Measurements from ENCODE around the gene RPL22. TPM values are rescaled to one million over a fixed set of nuclear protein-coding genes. Genes with fewer than 3 reads are reported as not detected.

RPL22 gene
- polyA plus RNA-seq, 1 donor (not counting 4 experiments of a cell fraction or from before 2014, with no cell fraction given): 421 TPM

DNA sequence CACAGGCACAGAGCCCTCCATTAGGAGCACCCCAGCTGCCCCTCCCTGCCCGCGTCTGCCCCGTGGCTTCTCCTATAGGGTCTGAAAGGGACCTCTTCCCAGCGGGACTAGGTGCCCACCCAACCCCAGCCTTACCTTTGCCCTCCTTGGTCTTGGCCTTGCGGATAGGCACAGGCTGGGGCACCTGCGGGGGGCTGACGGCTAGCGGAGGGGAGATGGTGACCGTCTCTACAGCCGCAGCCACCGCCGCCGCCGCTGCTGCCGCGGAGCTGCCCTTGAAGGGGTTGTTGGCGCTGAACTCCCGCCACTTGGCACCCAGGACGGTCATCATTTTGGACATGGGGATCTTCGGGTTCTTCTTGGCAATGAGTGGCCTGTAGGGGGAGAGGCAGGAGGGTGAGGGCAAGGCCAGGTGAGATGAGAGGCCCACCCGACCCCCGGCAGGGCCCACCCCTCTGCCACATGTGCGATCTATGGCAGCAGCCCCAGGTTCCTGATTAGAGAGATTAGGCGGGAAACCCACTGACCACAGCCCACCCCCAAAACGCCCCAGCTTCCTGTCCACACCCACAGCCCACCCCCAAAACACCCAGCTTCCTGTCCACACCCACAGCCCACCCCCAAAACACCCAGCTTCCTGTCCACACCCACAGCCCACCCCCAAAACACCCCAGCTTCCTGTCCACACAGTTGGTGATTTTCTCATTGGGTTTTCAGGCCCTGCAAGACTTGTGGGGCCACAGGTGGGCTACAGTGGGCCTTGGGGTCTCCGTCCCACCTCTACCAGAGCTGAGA lies 44.7 kb downstream of the RPL22 start:
- FAIRE-seq: no peak
- peaks cover 26% of the 10 kb centered on the region for H3K4me1 ChIP-seq (ENCODE audit: control insufficient read depth, extremely low read depth, insufficient read depth, low read length)
- no peak for TF ChIP-seq EZH2 (IDR thresholded peaks at IDR 0.05; ENCODE audit: low read length)
- TF ChIP-seq, protein P1, sequence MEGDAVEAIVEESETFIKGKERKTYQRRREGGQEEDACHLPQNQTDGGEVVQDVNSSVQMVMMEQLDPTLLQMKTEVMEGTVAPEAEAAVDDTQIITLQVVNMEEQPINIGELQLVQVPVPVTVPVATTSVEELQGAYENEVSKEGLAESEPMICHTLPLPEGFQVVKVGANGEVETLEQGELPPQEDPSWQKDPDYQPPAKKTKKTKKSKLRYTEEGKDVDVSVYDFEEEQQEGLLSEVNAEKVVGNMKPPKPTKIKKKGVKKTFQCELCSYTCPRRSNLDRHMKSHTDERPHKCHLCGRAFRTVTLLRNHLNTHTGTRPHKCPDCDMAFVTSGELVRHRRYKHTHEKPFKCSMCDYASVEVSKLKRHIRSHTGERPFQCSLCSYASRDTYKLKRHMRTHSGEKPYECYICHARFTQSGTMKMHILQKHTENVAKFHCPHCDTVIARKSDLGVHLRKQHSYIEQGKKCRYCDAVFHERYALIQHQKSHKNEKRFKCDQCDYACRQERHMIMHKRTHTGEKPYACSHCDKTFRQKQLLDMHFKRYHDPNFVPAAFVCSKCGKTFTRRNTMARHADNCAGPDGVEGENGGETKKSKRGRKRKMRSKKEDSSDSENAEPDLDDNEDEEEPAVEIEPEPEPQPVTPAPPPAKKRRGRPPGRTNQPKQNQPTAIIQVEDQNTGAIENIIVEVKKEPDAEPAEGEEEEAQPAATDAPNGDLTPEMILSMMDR (optimal IDR thresholded peaks at IDR 0.05 in 1 of 3, IDR thresholded peaks at IDR 0.05 in 1 of 3, conservative IDR thresholded peaks at IDR 0.05 in 1 of 3; ENCODE audit: extremely low read depth in 1 of 3, insufficient read depth in 2 of 3, low read length in 3 of 3): no peak
- no peak overlapping the region for H2AFZ ChIP-seq (ENCODE audit: control insufficient read depth, low read length)
- H3K4me3 ChIP-seq (ENCODE audit: control insufficient read depth in 2 of 3, extremely low read depth in 1 of 3, insufficient read depth in 2 of 3, low read depth in 1 of 3, low read length in 3 of 3): no peak overlapping the region
- peaks cover 3% of the 10 kb centered on the region for H3K9me3 ChIP-seq (ENCODE audit: control insufficient read depth, low read depth, low read length)
- no peak overlapping the region for H3K4me2 ChIP-seq (ENCODE audit: control insufficient read depth, extremely low read depth, insufficient read depth, low read depth, low read length)
- peaks cover 5% of the 10 kb centered on the region for H3K27me3 ChIP-seq (ENCODE audit: control insufficient read depth, extremely low read depth, insufficient read depth, low read length)
- H3K79me2 ChIP-seq (ENCODE audit: control insufficient read depth, insufficient read depth, low read length): no peaks in the 10 kb centered on the region
- no peaks in the 10 kb centered on the region for H4K20me1 ChIP-seq (ENCODE audit: control insufficient read depth, extremely low read depth, insufficient read depth, low read length)
- dilution Hi-C loops (cut with MboI; ENCODE audit: extremely low pct_ligation_motif_present, low sequenced_read_pairs): no loop called here
- no peaks in the 10 kb centered on the region for H3K9me1 ChIP-seq (ENCODE audit: control insufficient read depth, extremely low read depth, insufficient read depth, low read length)
- H3K9ac ChIP-seq (ENCODE audit: control insufficient read depth, extremely low read depth, insufficient read depth, low read length): no peak overlapping the region
- no peak for DNase-seq (ENCODE audit: low read depth, low spot score)
- no peaks in the 10 kb centered on the region for H3K36me3 ChIP-seq (ENCODE audit: control insufficient read depth in 2 of 2, extremely low read depth in 1 of 2, insufficient read depth in 2 of 2, low read length in 2 of 2)
- H3K27ac ChIP-seq (ENCODE audit: control insufficient read depth, insufficient read depth, low read length): no peak overlapping the region

DNA sequence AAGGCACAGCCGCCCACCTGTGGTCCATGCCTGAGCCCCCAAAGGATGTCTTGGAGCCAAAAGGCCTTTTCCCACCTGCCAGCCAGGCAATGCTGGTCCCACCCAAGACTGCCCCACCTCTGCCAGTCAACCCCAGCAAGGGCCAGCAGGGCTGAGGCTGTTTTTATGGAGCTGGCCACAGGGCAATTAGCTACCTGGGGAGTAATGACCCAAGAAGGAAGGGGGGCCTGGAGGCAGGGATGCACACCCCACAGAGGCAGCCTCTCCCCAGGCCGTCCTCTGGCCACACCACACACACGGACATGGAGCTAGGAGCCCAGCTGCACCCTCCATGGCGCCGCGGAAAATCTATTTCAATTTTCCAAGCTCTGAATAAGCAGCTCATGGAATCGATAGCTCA lies 46.5 kb downstream of the RPL22 start:
- DNase-seq (ENCODE audit: low read depth, low spot score): no peak
- Histone ChIP-seq H3K4me2 (ENCODE audit: control insufficient read depth, extremely low read depth, insufficient read depth, low read depth, low read length) (no peak overlapping the region), H3K9me3 (ENCODE audit: control insufficient read depth, low read depth, low read length) (peaks cover 3% of the 10 kb centered on the region), H3K4me1 (ENCODE audit: control insufficient read depth, extremely low read depth, insufficient read depth, low read length) (peaks cover 20% of the 10 kb centered on the region), H3K27ac (ENCODE audit: control insufficient read depth, insufficient read depth, low read length) (no peak overlapping the region), H4K20me1 (ENCODE audit: control insufficient read depth, extremely low read depth, insufficient read depth, low read length) (no peaks in the 10 kb centered on the region), H3K9ac (ENCODE audit: control insufficient read depth, extremely low read depth, insufficient read depth, low read length) (no peak overlapping the region), H3K79me2 (ENCODE audit: control insufficient read depth, insufficient read depth, low read length) (no peaks in the 10 kb centered on the region), H2AFZ (ENCODE audit: control insufficient read depth, low read length) (no peak overlapping the region), H3K4me3 (ENCODE audit: control insufficient read depth in 2 of 3, extremely low read depth in 1 of 3, insufficient read depth in 2 of 3, low read depth in 1 of 3, low read length in 3 of 3) (no peak overlapping the region), H3K27me3 (ENCODE audit: control insufficient read depth, extremely low read depth, insufficient read depth, low read length) (peaks cover 10% of the 10 kb centered on the region), H3K9me1 (ENCODE audit: control insufficient read depth, extremely low read depth, insufficient read depth, low read length) (no peaks in the 10 kb centered on the region), H3K36me3 (ENCODE audit: control insufficient read depth in 2 of 2, extremely low read depth in 1 of 2, insufficient read depth in 2 of 2, low read length in 2 of 2) (no peaks in the 10 kb centered on the region)
- no peak for TF ChIP-seq EZH2 (IDR thresholded peaks at IDR 0.05; ENCODE audit: low read length)
- TF ChIP-seq, protein P1 (optimal IDR thresholded peaks at IDR 0.05 in 1 of 3, IDR thresholded peaks at IDR 0.05 in 1 of 3, conservative IDR thresholded peaks at IDR 0.05 in 1 of 3; ENCODE audit: extremely low read depth in 1 of 3, insufficient read depth in 2 of 3, low read length in 3 of 3): no peak
- dilution Hi-C loops (cut with MboI; ENCODE audit: extremely low pct_ligation_motif_present, low sequenced_read_pairs): no loop called here
- FAIRE-seq: no peak

Measured in keratinocyte (primary cell).